ENCODE data around the gene GCA.
A peak's percentile ranks its signal among the peaks of the same experiment; 100 is the strongest.

The GCA gene

GRCh38 chr2:162316590-162316989 is 27.3 kb upstream of the GCA start:
- Histone ChIP-seq H3K36me3 (ENCODE audit: control insufficient read depth in 1 of 2, insufficient read depth in 2 of 2, low read depth in 1 of 2, low read length in 2 of 2) (no peaks in the 10 kb centered on the region), H3K4me2 (ENCODE audit: low read length, poor library complexity, severe bottlenecking) (no peak overlapping the region), H3K9me3 (ENCODE audit: control insufficient read depth, low read length) (no peaks in the 10 kb centered on the region), H3K27ac (ENCODE audit: low read length, poor library complexity, severe bottlenecking) (no peak overlapping the region), H2AFZ (ENCODE audit: low read depth, low read length) (no peak overlapping the region), H3K9ac (ENCODE audit: low read length) (no peak overlapping the region), H2BK12ac (ENCODE audit: low read length in 2 of 2) (no peak overlapping the region), H3K79me1 (replicated peaks; ENCODE audit: low read length, poor library complexity, severe bottlenecking) (no peaks in the 10 kb centered on the region), H2BK15ac (ENCODE audit: low read depth, poor library complexity, severe bottlenecking) (no peak overlapping the region), H3K4ac (ENCODE audit: low read depth in 1 of 2, low read length in 2 of 2) (no peak overlapping the region), H2BK5ac (ENCODE audit: low read depth, low read length, poor library complexity, severe bottlenecking) (no peak overlapping the region), H2BK120ac (ENCODE audit: low read depth, low read length) (no peak overlapping the region), H3K4me1 (ENCODE audit: control insufficient read depth, insufficient read depth, low read depth, low read length) (peaks cover 5% of the 10 kb centered on the region), H4K8ac (ENCODE audit: low read length) (no peak overlapping the region), H3K27me3 (ENCODE audit: control insufficient read depth in 1 of 2, insufficient read depth in 1 of 2, low read length in 2 of 2) (no peaks in the 10 kb centered on the region), H4K91ac (ENCODE audit: low read length) (no peak overlapping the region), H3K14ac (ENCODE audit: low read length in 2 of 2) (no peak overlapping the region), H3K18ac (ENCODE audit: low read depth in 1 of 2, low read length in 2 of 2) (no peak overlapping the region), H2AK5ac (ENCODE audit: low read length, severe bottlenecking) (no peak overlapping the region), H3K4me3 (ENCODE audit: insufficient read depth in 1 of 2, low read depth in 1 of 2, low read length in 2 of 2) (peak overlapping the region in 1 of 2 experiments; percentile 98), H3K23ac (ENCODE audit: low read length in 2 of 2) (no peak overlapping the region)
- DNase-seq, result no peak
- WGBS, result 96% methylated on average over 2 of the region's 2 CpGs

GRCh38 chr2:162317058-162317742 is 26.7 kb upstream of the GCA start:
- Histone ChIP-seq H2AK5ac (ENCODE audit: low read length, severe bottlenecking) (no peak overlapping the region), H3K27ac (ENCODE audit: low read length, poor library complexity, severe bottlenecking) (no peak overlapping the region), H2BK120ac (ENCODE audit: low read depth, low read length) (no peak overlapping the region), H3K9ac (ENCODE audit: low read length) (peak overlapping the region; percentile 89), H3K18ac (ENCODE audit: low read depth in 1 of 2, low read length in 2 of 2) (no peak overlapping the region), H2BK12ac (ENCODE audit: low read length in 2 of 2) (no peak overlapping the region), H2BK5ac (ENCODE audit: low read depth, low read length, poor library complexity, severe bottlenecking) (no peak overlapping the region), H3K4me3 (ENCODE audit: insufficient read depth in 1 of 2, low read depth in 1 of 2, low read length in 2 of 2) (peak overlapping the region in 1 of 2 experiments; percentile 98), H2BK15ac (ENCODE audit: low read depth, poor library complexity, severe bottlenecking) (no peak overlapping the region), H3K27me3 (ENCODE audit: control insufficient read depth in 1 of 2, insufficient read depth in 1 of 2, low read length in 2 of 2) (no peaks in the 10 kb centered on the region), H3K36me3 (ENCODE audit: control insufficient read depth in 1 of 2, insufficient read depth in 2 of 2, low read depth in 1 of 2, low read length in 2 of 2) (no peaks in the 10 kb centered on the region), H3K4me1 (ENCODE audit: control insufficient read depth, insufficient read depth, low read depth, low read length) (peaks cover 5% of the 10 kb centered on the region), H4K8ac (ENCODE audit: low read length) (no peak overlapping the region), H3K14ac (ENCODE audit: low read length in 2 of 2) (no peak overlapping the region), H4K91ac (ENCODE audit: low read length) (no peak overlapping the region), H3K4me2 (ENCODE audit: low read length, poor library complexity, severe bottlenecking) (peak overlapping the region; percentile 17), H3K4ac (ENCODE audit: low read depth in 1 of 2, low read length in 2 of 2) (no peak overlapping the region), H3K9me3 (ENCODE audit: control insufficient read depth, low read length) (no peaks in the 10 kb centered on the region), H2AFZ (ENCODE audit: low read depth, low read length) (no peak overlapping the region), H3K79me1 (replicated peaks; ENCODE audit: low read length, poor library complexity, severe bottlenecking) (no peaks in the 10 kb centered on the region), H3K23ac (ENCODE audit: low read length in 2 of 2) (no peak overlapping the region)
- DNase-seq, result no peak
- WGBS, result 88% methylated on average over 2 of the region's 3 CpGs

- Histone ChIP-seq H2BK120ac (ENCODE audit: low read depth, low read length) (no peak overlapping the region), H3K18ac (ENCODE audit: low read depth in 1 of 2, low read length in 2 of 2) (no peak overlapping the region), H3K27ac (ENCODE audit: low read length, poor library complexity, severe bottlenecking) (no peak overlapping the region), H3K23ac (ENCODE audit: low read length in 2 of 2) (no peak overlapping the region), H3K4me2 (ENCODE audit: low read length, poor library complexity, severe bottlenecking) (peak overlapping the region; percentile 35), H3K9me3 (ENCODE audit: control insufficient read depth, low read length) (no peaks in the 10 kb centered on the region), H3K4ac (ENCODE audit: low read depth in 1 of 2, low read length in 2 of 2) (no peak overlapping the region), H4K91ac (ENCODE audit: low read length) (no peak overlapping the region), H2AK5ac (ENCODE audit: low read length, severe bottlenecking) (no peak overlapping the region), H2BK12ac (ENCODE audit: low read length in 2 of 2) (no peak overlapping the region), H3K4me1 (ENCODE audit: control insufficient read depth, insufficient read depth, low read depth, low read length) (peaks cover 5% of the 10 kb centered on the region), H3K4me3 (ENCODE audit: insufficient read depth in 1 of 2, low read depth in 1 of 2, low read length in 2 of 2) (peak overlapping the region; percentile 76 to 98), H3K36me3 (ENCODE audit: control insufficient read depth in 1 of 2, insufficient read depth in 2 of 2, low read depth in 1 of 2, low read length in 2 of 2) (no peaks in the 10 kb centered on the region), H3K79me1 (replicated peaks; ENCODE audit: low read length, poor library complexity, severe bottlenecking) (no peaks in the 10 kb centered on the region), H2BK5ac (ENCODE audit: low read depth, low read length, poor library complexity, severe bottlenecking) (no peak overlapping the region), H2AFZ (ENCODE audit: low read depth, low read length) (peak overlapping the region; percentile 98), H3K27me3 (ENCODE audit: control insufficient read depth in 1 of 2, insufficient read depth in 1 of 2, low read length in 2 of 2) (no peaks in the 10 kb centered on the region), H3K9ac (ENCODE audit: low read length) (peak overlapping the region; percentile 89), H2BK15ac (ENCODE audit: low read depth, poor library complexity, severe bottlenecking) (no peak overlapping the region), H3K14ac (ENCODE audit: low read length in 2 of 2) (no peak overlapping the region), H4K8ac (ENCODE audit: low read length) (peak overlapping the region; percentile 5)
- 55% methylated on average over 16 of the region's 16 CpGs for WGBS
- peak; percentile 31 for DNase-seq
Observed at GRCh38 chr2:162317861-162318327, 26.0 kb upstream of the GCA start.

- H2BK5ac ChIP-seq (ENCODE audit: low read depth, low read length, poor library complexity, severe bottlenecking), result peak within 1 kb of the TSS; percentile 3
- no peaks in the 10 kb centered on the region for H3K36me3 ChIP-seq (ENCODE audit: control insufficient read depth in 1 of 2, insufficient read depth in 2 of 2, low read depth in 1 of 2, low read length in 2 of 2)
- H3K4ac ChIP-seq (ENCODE audit: low read depth in 1 of 2, low read length in 2 of 2), result peak within 1 kb of the TSS; percentile 45 to 75
- DNase-seq, result peak; percentile 97
- H3K23ac ChIP-seq (ENCODE audit: low read length in 2 of 2), result peak within 1 kb of the TSS in 1 of 2 experiments; percentile 66
- H3K79me1 ChIP-seq (replicated peaks; ENCODE audit: low read length, poor library complexity, severe bottlenecking), result no peaks in the 10 kb centered on the region
- peak within 1 kb of the TSS; percentile 60 for H4K91ac ChIP-seq (ENCODE audit: low read length)
- H3K27ac ChIP-seq (ENCODE audit: low read length, poor library complexity, severe bottlenecking), result peak within 1 kb of the TSS; percentile 33
- H3K14ac ChIP-seq (ENCODE audit: low read length in 2 of 2), result peak within 1 kb of the TSS in 1 of 2 experiments; percentile 98
- H2AK5ac ChIP-seq (ENCODE audit: low read length, severe bottlenecking), result no peak within 1 kb of the TSS
- peak within 1 kb of the TSS; percentile 98 for H2AFZ ChIP-seq (ENCODE audit: low read depth, low read length)
- 5% methylated on average over 42 of the region's 45 CpGs for WGBS
- H2BK15ac ChIP-seq (ENCODE audit: low read depth, poor library complexity, severe bottlenecking), result no peak within 1 kb of the TSS
- H3K18ac ChIP-seq (ENCODE audit: low read depth in 1 of 2, low read length in 2 of 2), result peak within 1 kb of the TSS; percentile 60 to 84
- H3K9me3 ChIP-seq (ENCODE audit: control insufficient read depth, low read length), result no peaks in the 10 kb centered on the region
- peak within 1 kb of the TSS; percentile 35 for H3K4me2 ChIP-seq (ENCODE audit: low read length, poor library complexity, severe bottlenecking)
- peaks cover 5% of the 10 kb centered on the region for H3K4me1 ChIP-seq (ENCODE audit: control insufficient read depth, insufficient read depth, low read depth, low read length)
- H4K8ac ChIP-seq (ENCODE audit: low read length), result peak within 1 kb of the TSS; percentile 91
- H3K27me3 ChIP-seq (ENCODE audit: control insufficient read depth in 1 of 2, insufficient read depth in 1 of 2, low read length in 2 of 2), result no peaks in the 10 kb centered on the region
- peak within 1 kb of the TSS; percentile 9 to 37 for H2BK12ac ChIP-seq (ENCODE audit: low read length in 2 of 2)
- peak within 1 kb of the TSS; percentile 76 to 98 for H3K4me3 ChIP-seq (ENCODE audit: insufficient read depth in 1 of 2, low read depth in 1 of 2, low read length in 2 of 2)
- peak within 1 kb of the TSS; percentile 89 for H3K9ac ChIP-seq (ENCODE audit: low read length)
- peak within 1 kb of the TSS; percentile 77 for H2BK120ac ChIP-seq (ENCODE audit: low read depth, low read length)
Observed at GRCh38 chr2:162318328-162319180, 25.4 kb upstream of the GCA start, which contains the start of gene IFIH1. Gene IFIH1, minus strand, starts transcription at chr2:162318684. Its CDS starts 377 bp downstream, at chr2:162318307.

Measured in mesenchymal stem cell (in vitro differentiated cells and primary cell).